ENCODE results near the gene C6orf132.
"Not testable (repeated sequence)": the region's sequence is repeated elsewhere in the genome, so short reads cannot be mapped to it uniquely, and the experiment has no call there.

- not testable (repeated sequence) for TF ChIP-seq CTCF, EZH2phosphoT487 (IDR thresholded peaks at IDR 0.05; ENCODE audit: low read length)
These were observed 10.3 kb upstream of the C6orf132 start for GRCh38 chr6:42152528-42153213.

Data from MM.1S (cell line).